ENCODE data around the gene GALNTL6.
"Not testable (repeated sequence)": the region's sequence is repeated elsewhere in the genome, so short reads cannot be mapped to it uniquely, and the experiment has no call there.

Gene GALNTL6

GRCh38 chr4:173001571-173001970, 1188.4 kb downstream of the GALNTL6 start:
- DNase-seq, result no peak

- DNase-seq, result no peak
Measured at GRCh38 chr4:173002830-173003561, 1189.8 kb downstream of the GALNTL6 start.

GRCh38 chr4:173005912-173006633, 1192.9 kb downstream of the GALNTL6 start:
- no peak for DNase-seq

GRCh38 chr4:173008436-173008835, 1195.2 kb downstream of the GALNTL6 start:
- no peak for DNase-seq

GRCh38 chr4:173009129-173009823, 1196.1 kb downstream of the GALNTL6 start:
- DNase-seq, result no peak

GRCh38 chr4:173012608-173013007, 1199.4 kb downstream of the GALNTL6 start:
- DNase-seq, result no peak

GRCh38 chr4:173013232-173013930, 1200.2 kb downstream of the GALNTL6 start:
- peak; percentile 31 to 67 for DNase-seq

GRCh38 chr4:173014113-173014558, 1200.9 kb downstream of the GALNTL6 start:
- no peak for DNase-seq

- DNase-seq, result no peak
Measured at GRCh38 chr4:173014836-173015235, 1201.6 kb downstream of the GALNTL6 start.

- DNase-seq, result no peak
Measured at GRCh38 chr4:173017802-173018201, 1204.6 kb downstream of the GALNTL6 start.

GRCh38 chr4:173018446-173018845, 1205.2 kb downstream of the GALNTL6 start:
- DNase-seq, result no peak

- no peak for DNase-seq
Measured at GRCh38 chr4:173019664-173020063, 1206.5 kb downstream of the GALNTL6 start.

- not testable (repeated sequence) for DNase-seq
Measured at GRCh38 chr4:173021746-173022573, 1208.8 kb downstream of the GALNTL6 start.

- no peak for DNase-seq
Measured at GRCh38 chr4:173024203-173024602, 1211.0 kb downstream of the GALNTL6 start.

- peak; percentile 19 to 58 for DNase-seq
Measured at GRCh38 chr4:173025131-173025530, 1211.9 kb downstream of the GALNTL6 start.

GRCh38 chr4:173037242-173037641, 1224.0 kb downstream of the GALNTL6 start:
- DNase-seq, result no peak

- DNase-seq, result no peak
Measured at GRCh38 chr4:173038192-173038896, 1225.1 kb downstream of the GALNTL6 start.

- no peak for DNase-seq
Measured at GRCh38 chr4:173039617-173040577, 1226.7 kb downstream of the GALNTL6 start.

GRCh38 chr4:173041482-173041881, 1228.3 kb downstream of the GALNTL6 start:
- no peak for DNase-seq

GRCh38 chr4:173042139-173042538, 1228.9 kb downstream of the GALNTL6 start:
- DNase-seq, result not testable (repeated sequence)
